Glomerular visceral epithelial cell (primary cell): Measurements from ENCODE around the gene B3GALNT2.
"Not testable (repeated sequence)": the region's sequence is repeated elsewhere in the genome, so short reads cannot be mapped to it uniquely, and the experiment has no call there.

Experiments
- DNase-seq: peaks from one replicate; pipeline ENCODE4 v3.0.0-alpha.2; 2016; ENCODE audit errors: extremely low spot score

Gene B3GALNT2

GRCh38 chr1:235504494-235505222 is 406 bp upstream of the B3GALNT2 start:
- peak; percentile 100 for DNase-seq

GRCh38 chr1:235503403-235504121 is 690 bp downstream of the B3GALNT2 start:
- DNase-seq = peak; percentile 59

GRCh38 chr1:235502601-235503402 is 1.4 kb downstream of the B3GALNT2 start:
- DNase-seq = no peak

- peak; percentile 47 for DNase-seq
These were observed 3.2 kb downstream of the B3GALNT2 start for GRCh38 chr1:235500971-235501540.

- DNase-seq = no peak
These were observed 8.7 kb downstream of the B3GALNT2 start for GRCh38 chr1:235495551-235495950.

- DNase-seq = no peak
These were observed 9.2 kb downstream of the B3GALNT2 start for GRCh38 chr1:235495030-235495429.

- no peak for DNase-seq
These were observed 9.7 kb downstream of the B3GALNT2 start for GRCh38 chr1:235494531-235494930.

GRCh38 chr1:235491644-235492043 is 12.6 kb downstream of the B3GALNT2 start:
- DNase-seq = no peak

- DNase-seq = no peak
These were observed 17.9 kb downstream of the B3GALNT2 start for GRCh38 chr1:235486321-235486720.

GRCh38 chr1:235485558-235485957 is 18.7 kb downstream of the B3GALNT2 start:
- DNase-seq = no peak

- DNase-seq = no peak
These were observed 21.2 kb downstream of the B3GALNT2 start for GRCh38 chr1:235483090-235483489.

- no peak for DNase-seq
These were observed 30.4 kb downstream of the B3GALNT2 start for GRCh38 chr1:235473806-235474205.

- no peak for DNase-seq
These were observed 33.4 kb downstream of the B3GALNT2 start for GRCh38 chr1:235470741-235471439.

GRCh38 chr1:235469897-235470296 is 34.4 kb downstream of the B3GALNT2 start:
- DNase-seq = not testable (repeated sequence)

GRCh38 chr1:235468970-235469369 is 35.3 kb downstream of the B3GALNT2 start:
- DNase-seq = peak; percentile 65

GRCh38 chr1:235468004-235468403 is 36.2 kb downstream of the B3GALNT2 start:
- no peak for DNase-seq

- DNase-seq = no peak
These were observed 39.2 kb downstream of the B3GALNT2 start for GRCh38 chr1:235465066-235465465.

GRCh38 chr1:235462832-235463231 is 41.4 kb downstream of the B3GALNT2 start:
- not testable (repeated sequence) for DNase-seq

- no peak for DNase-seq
These were observed 42.3 kb downstream of the B3GALNT2 start for GRCh38 chr1:235461954-235462353.

- no peak for DNase-seq
These were observed 43.5 kb downstream of the B3GALNT2 start for GRCh38 chr1:235460770-235461169.

- not testable (repeated sequence) for DNase-seq
These were observed 46.4 kb downstream of the B3GALNT2 start for GRCh38 chr1:235457856-235458255.
